GM21717 (cell line): Measurements from ENCODE around the gene OR9Q1.
"Not testable (repeated sequence)": the region's sequence is repeated elsewhere in the genome, so short reads cannot be mapped to it uniquely, and the experiment has no call there.

ENCODE experiments used
- ATAC-seq: cut with Tn5 transposase; IDR thresholded peaks from one replicate; pipeline ENCODE4 v1.9.1; 2021; ENCODE audit warnings: mild to moderate bottlenecking, moderate library complexity; ENCODE audit not compliant: unreplicated experiment

OR9Q1 gene

GRCh38 chr11:58023435-58023931 is at the start of gene OR9Q1:
TSS of gene OR9Q1 (plus strand) at chr11:58023881. CDS start at chr11:58179445, 155,564 bp downstream.
- ATAC-seq: no peak

GRCh38 chr11:57974132-57974531 is 49.5 kb upstream of the OR9Q1 start:
- no peak for ATAC-seq

- no peak for ATAC-seq
Observed at GRCh38 chr11:57974848-57975601, 48.7 kb upstream of the OR9Q1 start.

GRCh38 chr11:57977709-57978108 is 46.0 kb upstream of the OR9Q1 start:
- ATAC-seq: no peak

GRCh38 chr11:57978686-57979531 is 44.8 kb upstream of the OR9Q1 start:
- no peak for ATAC-seq

- ATAC-seq: no peak
Observed at GRCh38 chr11:57979532-57980079, 44.1 kb upstream of the OR9Q1 start.

GRCh38 chr11:57980201-57980600 is 43.5 kb upstream of the OR9Q1 start:
- ATAC-seq: no peak

- no peak for ATAC-seq
Observed at GRCh38 chr11:57981536-57981935, 42.1 kb upstream of the OR9Q1 start.

- ATAC-seq: no peak
Observed at GRCh38 chr11:57982776-57983175, 40.9 kb upstream of the OR9Q1 start.

GRCh38 chr11:57983191-57983590 is 40.5 kb upstream of the OR9Q1 start:
- no peak for ATAC-seq

GRCh38 chr11:57999523-57999922 is 24.2 kb upstream of the OR9Q1 start:
- not testable (repeated sequence) for ATAC-seq

GRCh38 chr11:58000021-58000420 is 23.7 kb upstream of the OR9Q1 start:
- not testable (repeated sequence) for ATAC-seq

- ATAC-seq: no peak
Observed at GRCh38 chr11:58000699-58001098, 23.0 kb upstream of the OR9Q1 start.

GRCh38 chr11:58003036-58003435 is 20.6 kb upstream of the OR9Q1 start:
- no peak for ATAC-seq

GRCh38 chr11:58003591-58003990 is 20.1 kb upstream of the OR9Q1 start:
- ATAC-seq: no peak

- ATAC-seq: no peak
Observed at GRCh38 chr11:58004664-58005063, 19.0 kb upstream of the OR9Q1 start.

- no peak for ATAC-seq
Observed at GRCh38 chr11:58006940-58007339, 16.7 kb upstream of the OR9Q1 start.

- no peak for ATAC-seq
Observed at GRCh38 chr11:58011771-58012170, 11.9 kb upstream of the OR9Q1 start.

GRCh38 chr11:58024601-58025091 is 965 bp downstream of the OR9Q1 start:
- no peak for ATAC-seq

- no peak for ATAC-seq
Observed at GRCh38 chr11:58027341-58027740, 3.7 kb downstream of the OR9Q1 start.

- no peak for ATAC-seq
Observed at GRCh38 chr11:58028687-58029411, 5.2 kb downstream of the OR9Q1 start.
